Thoracic aorta (tissue), 2 donors: ENCODE results near the gene RRP8. TPM values are rescaled to one million over a fixed set of nuclear protein-coding genes. Genes with fewer than 3 reads are reported as not detected.

Experiments used
- ATAC-seq: fragments of 150-250 bp; one replicate; pipeline ENCODE4 v1.8.0; 2017; ENCODE audit warnings: low read depth; ENCODE audit not compliant: insufficient number of reproducible peaks, low FRiP score
- DNase-seq: peaks from one replicate; pipeline ENCODE4 v3.0.0-alpha.2; 2020; ENCODE audit warnings: low spot score
- H3K27ac ChIP-seq, 2 donors: fragments of 200-600 bp; sonication (generic); 1 replicate in 1 of 2; 2 replicates in 1 of 2; pipeline ENCODE4 v1.5.1; 2016; ENCODE audit warnings: mild to moderate bottlenecking in 2 of 2, moderate library complexity in 2 of 2
- H3K27me3 ChIP-seq: fragments of 200-600 bp; sonication (generic); replicated peaks from 2 replicates; pipeline ENCODE4 v1.6.0; 2016; ENCODE audit warnings: mild to moderate bottlenecking; ENCODE audit not compliant: insufficient read depth
- H3K36me3 ChIP-seq: fragments of 200-600 bp; sonication (generic); one replicate; pipeline ENCODE4 v1.5.1; 2016
- H3K4me1 ChIP-seq, 2 donors: fragments of 200-600 bp; sonication (generic); 1 replicate in 1 of 2; 2 replicates in 1 of 2; pipeline versions ENCODE4 v1.5.1 to v1.6.0; 2016; ENCODE audit warnings: low read depth in 2 of 2, mild to moderate bottlenecking in 1 of 2; ENCODE audit not compliant: control insufficient read depth in 1 of 2
- H3K4me3 ChIP-seq: fragments of 200-600 bp; sonication (generic); 2 replicates; pipeline ENCODE4 v1.5.1; 2016; ENCODE audit warnings: mild to moderate bottlenecking
- H3K9me3 ChIP-seq: fragments of 200-600 bp; sonication (generic); 2 replicates; pipeline ENCODE4 v1.5.1; 2016
- total RNA-seq, 2 donors: library from RNA; depleted of rRNA; stranded (reverse); fragments of >200 nt; gene quantifications; one replicate each; pipeline versions ENCODE4 v1.1.0 to v1.2.3, GENCODE V29; 2016
- TF ChIP-seq, protein P1 (sequence below): fragments of 200-600 bp; sonication (generic); IDR thresholded peaks from one replicate; pipeline ENCODE4 v1.5.1; 2019; ENCODE audit warnings: antibody characterized with exemption

RRP8 gene
- total RNA-seq, 2 donors from 2014 or later: 13.9 to 35.8 TPM

DNA sequence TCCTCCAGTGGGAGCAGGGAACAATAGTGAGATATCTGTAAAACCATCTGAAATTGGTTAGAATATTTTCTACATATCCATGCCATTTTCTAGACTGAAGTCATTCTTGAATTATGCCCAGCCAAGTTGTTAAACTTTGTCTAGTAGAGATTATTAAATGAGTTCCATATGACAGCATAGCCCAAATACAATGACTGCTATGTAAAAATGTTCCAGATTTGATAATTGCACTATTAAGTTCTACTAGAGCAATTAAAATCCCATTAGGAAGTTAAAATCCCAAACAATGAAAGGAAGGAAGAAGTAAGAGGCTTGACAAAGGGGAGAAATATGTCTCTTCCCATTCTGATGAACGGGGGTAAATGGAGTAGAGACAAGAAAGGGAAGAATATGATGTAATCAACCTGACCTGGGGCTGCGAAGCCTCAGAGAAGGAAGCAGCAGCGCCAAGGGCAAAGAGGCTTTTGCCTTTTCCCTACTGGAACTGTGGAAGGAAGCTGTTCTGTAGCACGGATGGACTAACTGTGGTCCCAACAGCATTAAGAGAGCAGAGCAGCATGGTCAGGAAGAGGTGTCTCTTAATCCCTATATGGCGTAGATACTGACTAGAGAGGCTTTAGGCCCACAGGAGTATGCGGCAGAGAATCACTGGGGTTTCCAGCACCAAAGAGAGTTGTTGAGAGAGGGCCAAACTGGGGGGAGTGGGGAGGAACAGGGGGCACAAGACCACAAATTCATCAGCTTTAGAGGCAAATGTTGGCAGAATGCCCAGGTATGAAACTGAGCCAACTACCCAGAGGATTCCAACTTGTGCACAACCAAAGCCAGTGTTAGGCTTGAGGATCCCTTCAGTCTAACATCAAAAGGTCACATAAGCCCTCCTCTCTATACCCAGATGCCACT lies 26.7 kb downstream of the RRP8 start:
- Histone ChIP-seq H3K9me3 (no peaks in the 10 kb centered on the region), H3K4me1 (peaks cover 0 to 13% of the 10 kb centered on the region in 2 donors), H3K27me3 (no peaks in the 10 kb centered on the region), H3K36me3 (no peaks in the 10 kb centered on the region), H3K4me3 (no peak overlapping the region), H3K27ac (no peak overlapping the region)
- DNase-seq (no peak), ATAC-seq (no peak)
- TF ChIP-seq, protein P1, sequence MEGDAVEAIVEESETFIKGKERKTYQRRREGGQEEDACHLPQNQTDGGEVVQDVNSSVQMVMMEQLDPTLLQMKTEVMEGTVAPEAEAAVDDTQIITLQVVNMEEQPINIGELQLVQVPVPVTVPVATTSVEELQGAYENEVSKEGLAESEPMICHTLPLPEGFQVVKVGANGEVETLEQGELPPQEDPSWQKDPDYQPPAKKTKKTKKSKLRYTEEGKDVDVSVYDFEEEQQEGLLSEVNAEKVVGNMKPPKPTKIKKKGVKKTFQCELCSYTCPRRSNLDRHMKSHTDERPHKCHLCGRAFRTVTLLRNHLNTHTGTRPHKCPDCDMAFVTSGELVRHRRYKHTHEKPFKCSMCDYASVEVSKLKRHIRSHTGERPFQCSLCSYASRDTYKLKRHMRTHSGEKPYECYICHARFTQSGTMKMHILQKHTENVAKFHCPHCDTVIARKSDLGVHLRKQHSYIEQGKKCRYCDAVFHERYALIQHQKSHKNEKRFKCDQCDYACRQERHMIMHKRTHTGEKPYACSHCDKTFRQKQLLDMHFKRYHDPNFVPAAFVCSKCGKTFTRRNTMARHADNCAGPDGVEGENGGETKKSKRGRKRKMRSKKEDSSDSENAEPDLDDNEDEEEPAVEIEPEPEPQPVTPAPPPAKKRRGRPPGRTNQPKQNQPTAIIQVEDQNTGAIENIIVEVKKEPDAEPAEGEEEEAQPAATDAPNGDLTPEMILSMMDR: no peak

DNA sequence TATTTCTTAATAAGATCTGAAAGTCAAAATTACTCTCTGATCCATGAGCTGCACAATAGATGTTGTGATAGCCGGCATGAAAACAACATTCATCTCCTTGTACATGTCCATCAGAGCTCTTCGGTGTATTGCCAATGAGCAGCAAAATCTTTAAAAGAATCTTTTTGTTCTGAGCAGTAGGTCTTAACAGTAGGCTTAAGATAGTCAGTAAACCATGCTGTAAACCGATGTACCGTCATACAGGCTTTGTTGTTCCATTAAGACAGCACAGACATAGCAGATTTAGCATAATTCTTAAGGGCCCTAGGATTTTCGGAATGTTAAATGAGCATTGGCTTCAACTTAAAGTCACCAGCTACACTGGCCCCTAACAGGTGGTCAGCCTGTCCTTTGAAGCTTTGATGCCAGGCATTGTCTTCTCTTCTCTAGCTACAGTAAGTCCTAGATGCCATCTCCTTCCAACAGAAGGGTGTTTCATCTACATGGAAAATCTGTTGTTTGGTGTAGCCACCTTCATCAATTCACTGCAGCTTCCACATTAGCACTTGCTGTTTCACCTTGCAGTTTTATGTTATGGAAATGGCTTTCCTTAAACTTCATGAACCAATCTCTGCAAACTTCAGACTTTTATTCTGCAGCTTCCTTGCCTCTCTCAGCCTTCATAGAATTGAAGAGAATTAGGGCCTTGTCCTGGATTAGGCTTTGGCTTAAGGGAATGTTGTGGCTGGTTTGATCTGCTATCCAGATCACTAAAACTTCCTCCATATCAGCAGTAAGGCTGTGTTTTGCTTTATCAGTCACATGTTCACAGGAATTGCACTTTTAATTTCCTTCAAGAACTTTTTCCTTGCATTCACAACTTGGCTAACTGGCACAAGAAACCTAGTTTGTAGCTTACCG lies 28.4 kb downstream of the RRP8 start:
- no peaks in the 10 kb centered on the region for H3K27me3 ChIP-seq
- no peak for DNase-seq
- no peaks in the 10 kb centered on the region for H3K36me3 ChIP-seq
- peaks cover 0 to 16% of the 10 kb centered on the region in 2 donors for H3K4me1 ChIP-seq
- TF ChIP-seq, protein P1: no peak
- H3K9me3 ChIP-seq: no peaks in the 10 kb centered on the region
- no peak overlapping the region for H3K4me3 ChIP-seq
- H3K27ac ChIP-seq: no peak overlapping the region
- no peak for ATAC-seq

DNA sequence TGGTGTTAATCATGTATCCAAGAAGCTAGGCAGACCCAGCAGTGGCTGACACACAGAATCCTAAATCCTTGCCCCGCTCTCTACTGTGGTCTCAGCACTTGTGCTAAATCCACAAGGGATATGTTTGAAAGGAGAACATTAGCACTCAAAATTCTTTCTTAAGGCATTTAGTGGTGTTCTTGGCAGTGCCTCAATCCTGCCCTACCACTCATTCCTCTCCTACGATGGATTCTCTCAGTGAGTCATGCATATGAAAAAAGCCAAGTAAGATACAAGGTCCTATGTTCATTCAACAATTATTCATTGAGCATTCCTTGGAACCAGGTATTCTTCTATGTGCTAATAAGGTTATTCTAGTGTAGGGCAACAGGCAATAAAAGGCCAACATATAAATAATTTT lies 31.2 kb downstream of the RRP8 start:
- Histone ChIP-seq H3K27ac (no peak overlapping the region), H3K27me3 (no peaks in the 10 kb centered on the region), H3K9me3 (no peaks in the 10 kb centered on the region), H3K4me3 (no peak overlapping the region), H3K4me1 (peaks cover 0 to 20% of the 10 kb centered on the region in 2 donors), H3K36me3 (no peaks in the 10 kb centered on the region)
- DNase-seq (no peak), ATAC-seq (no peak)
- TF ChIP-seq, protein P1: no peak

DNA sequence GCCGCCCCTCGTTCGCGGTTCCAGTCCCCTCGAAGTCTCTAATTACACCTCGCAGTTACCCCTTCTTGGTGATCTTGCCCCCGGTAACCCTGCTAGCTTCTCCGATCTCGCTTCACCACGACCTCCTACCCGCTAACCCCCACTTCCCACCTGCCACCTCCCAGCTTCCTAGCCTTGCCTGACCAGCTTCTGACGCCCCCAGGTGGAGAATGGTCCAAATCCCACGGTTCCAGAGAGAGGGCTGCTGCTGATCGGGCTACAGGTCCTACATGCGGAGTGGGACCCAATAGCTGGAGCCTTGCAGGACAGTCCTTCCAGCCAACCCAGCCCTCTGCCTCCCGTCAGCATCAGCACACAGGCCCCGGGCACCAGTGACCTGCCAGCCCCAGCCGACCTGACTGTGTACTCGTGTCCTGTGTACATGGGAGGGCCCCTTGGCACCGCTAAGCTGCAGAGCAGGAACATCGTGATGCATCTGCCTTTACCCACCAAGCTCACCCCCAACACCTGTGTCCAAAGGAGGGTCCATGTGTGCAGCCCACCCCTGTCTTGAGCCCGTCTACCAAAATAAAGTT lies 31.9 kb downstream of the RRP8 start:
- DNase-seq: no peak
- TF ChIP-seq, protein P1: no peak
- Histone ChIP-seq H3K36me3 (no peaks in the 10 kb centered on the region), H3K27ac (no peak overlapping the region), H3K4me1 (peaks cover 0 to 14% of the 10 kb centered on the region in 2 donors), H3K9me3 (no peaks in the 10 kb centered on the region), H3K27me3 (no peaks in the 10 kb centered on the region), H3K4me3 (no peak overlapping the region)
- no peak for ATAC-seq
